PC-9 (cell line): Measurements from ENCODE around the gene ACTR3. TPM values are rescaled to one million over a fixed set of nuclear protein-coding genes. Genes with fewer than 3 reads are reported as not detected.
A peak's percentile ranks its signal among the peaks of the same experiment; 100 is the strongest.

Experiments
- BruUV-seq: library from RNA; stranded (reverse); fragments of 400-500 nt; replicated peaks from 2 replicates; lab custom pipeline; 2021; lab: Mats Ljungman, UMichigan
- CTCF ChIA-PET: fragments of 300-600 bp; sonication (Branson Sonifier 250); formaldehyde crosslinking; loops from one replicate; lab custom pipeline; 2022; ENCODE audit warnings: antibody characterized with exemption; lab: Charles Lee
- POLR2A ChIA-PET: fragments of 300-600 bp; sonication (Branson Sonifier 250); formaldehyde crosslinking; loops from one replicate; lab custom pipeline; 2022; ENCODE audit warnings: antibody characterized with exemption; ENCODE audit not compliant: unreplicated experiment; lab: Charles Lee
- DNase-seq, 2 experiments: peaks; one replicate each; pipeline versions ENCODE4 v3.0.0 to v3.0.0-alpha.2; 2015 to 2022; ENCODE audit warnings: mixed read lengths in 1 of 2
- H2AFZ ChIP-seq: fragments of 200-600 bp; sonication (generic); 2 replicates; pipeline ENCODE4 v1.8.1; 2017; ENCODE audit warnings: antibody characterized with exemption
- H3F3A ChIP-seq: fragments of 200-600 bp; sonication (generic); 2 replicates; pipeline ENCODE4 v1.8.1; 2017; ENCODE audit warnings: antibody characterized with exemption, mild to moderate bottlenecking, low read depth; ENCODE audit not compliant: insufficient read depth
- H3K27ac ChIP-seq: fragments of 200-600 bp; sonication (generic); 2 replicates; pipeline ENCODE4 v1.6.1; 2016; ENCODE audit warnings: mixed run types
- H3K27me3 ChIP-seq: fragments of 200-600 bp; sonication (generic); 2 replicates; pipeline ENCODE4 v1.6.1; 2016; ENCODE audit warnings: low read depth, mixed run types; ENCODE audit not compliant: insufficient read depth
- H3K36me3 ChIP-seq: fragments of 200-600 bp; sonication (generic); 2 replicates; pipeline ENCODE4 v1.6.1; 2016; ENCODE audit warnings: low read depth, mixed run types
- H3K4me1 ChIP-seq: fragments of 200-600 bp; sonication (generic); replicated peaks from 2 replicates; pipeline ENCODE4 v1.6.1; 2016; ENCODE audit warnings: mixed run types; ENCODE audit not compliant: insufficient read depth
- H3K4me2 ChIP-seq: fragments of 200-600 bp; sonication (generic); 2 replicates; pipeline ENCODE4 v1.6.1; 2017; ENCODE audit warnings: mixed run types
- H3K4me3 ChIP-seq: fragments of 200-600 bp; sonication (generic); 2 replicates; pipeline ENCODE4 v1.6.1; 2016; ENCODE audit warnings: mixed run types
- H3K79me2 ChIP-seq: fragments of 200-600 bp; sonication (generic); 2 replicates; pipeline ENCODE4 v1.6.1; 2017; ENCODE audit warnings: low read depth, mixed run types
- H3K9me2 ChIP-seq: fragments of 200-600 bp; sonication (generic); 2 replicates; pipeline ENCODE4 v1.8.1; 2017; ENCODE audit warnings: mild to moderate bottlenecking; ENCODE audit not compliant: insufficient read depth
- H3K9me3 ChIP-seq: fragments of 200-600 bp; sonication (generic); 2 replicates; pipeline ENCODE4 v1.8.1; 2016; ENCODE audit warnings: low read depth; ENCODE audit not compliant: insufficient read depth
- H4K20me1 ChIP-seq: fragments of 200-600 bp; sonication (generic); 2 replicates; pipeline ENCODE4 v1.8.1; 2017; ENCODE audit not compliant: insufficient read depth
- EZH2 ChIP-seq: fragments of 200-600 bp; sonication (generic); IDR thresholded peaks from 2 replicates; pipeline ENCODE4 v1.8.0; 2017; ENCODE audit warnings: antibody characterized with exemption, low read depth
- intact Hi-C: fragments of 100-400 bp; cut with micrococcal nuclease; formaldehyde crosslinking; loops from one replicate; pipeline ENCODE4 v1.10.0; 2022; ENCODE audit not compliant: unreplicated experiment
- total RNA-seq: library from RNA; stranded (reverse); gene quantifications from 2 replicates; pipeline ENCODE4 v1.2.3, GENCODE V29; 2021
- TF ChIP-seq, protein P1 (sequence below): fragments of 200-600 bp; sonication (generic); conservative IDR thresholded peaks from 2 replicates; pipeline ENCODE4 v1.6.1; 2017; ENCODE audit warnings: mixed run types, antibody characterized with exemption, mild to moderate bottlenecking, moderate library complexity

Gene ACTR3
- total RNA-seq, 1 experiment from 2014 or later: 222 TPM

DNA sequence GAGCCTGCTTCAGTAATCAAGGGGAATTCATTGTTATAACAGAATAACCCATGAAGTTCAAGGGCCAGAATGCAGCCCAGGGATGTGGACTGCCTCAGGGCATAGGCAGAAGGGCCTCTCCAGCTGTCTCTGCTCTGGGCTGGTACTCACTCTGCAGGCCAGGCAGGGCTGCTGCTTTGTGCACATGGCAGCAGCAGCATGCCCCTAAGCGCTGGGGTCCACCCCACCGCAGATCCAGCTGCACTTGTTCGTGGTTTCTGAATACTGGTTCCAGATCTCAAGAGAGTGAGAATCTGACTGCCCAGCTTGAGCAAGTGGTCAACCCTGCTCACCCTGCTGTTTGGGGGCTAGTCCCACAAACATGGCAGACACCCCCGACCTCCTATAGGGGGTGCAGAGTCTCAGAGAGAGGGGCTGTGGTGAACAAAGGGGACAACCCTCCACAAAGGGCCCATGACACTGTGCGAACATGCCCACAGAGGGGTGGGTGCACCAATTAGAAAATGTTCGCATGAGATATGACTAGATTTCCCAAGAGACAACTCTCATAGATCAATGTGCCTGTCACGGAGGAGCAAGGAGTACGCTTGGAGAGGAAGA lies 87.3 kb downstream of the ACTR3 start:
- DNase-seq: peak in 1 of 2 experiments; percentile 11
- Histone ChIP-seq H3K27me3 (no peaks in the 10 kb centered on the region), H3K4me2 (peak overlapping the region; percentile 43; the same call in 1 of the 2 replicates), H3F3A (peaks cover 17% of the 10 kb centered on the region; the same call in 1 of the 2 replicates), H3K79me2 (no peaks in the 10 kb centered on the region), H3K4me3 (no peak overlapping the region), H4K20me1 (no peaks in the 10 kb centered on the region), H3K27ac (peak overlapping the region; percentile 35; the same call in 1 of the 2 replicates), H3K4me1 (peaks cover 28% of the 10 kb centered on the region), H3K9me2 (no peaks in the 10 kb centered on the region), H3K36me3 (no peaks in the 10 kb centered on the region), H2AFZ (no peak overlapping the region), H3K9me3 (no peaks in the 10 kb centered on the region)
- TF ChIP-seq EZH2: no peak
- TF ChIP-seq, protein P1, sequence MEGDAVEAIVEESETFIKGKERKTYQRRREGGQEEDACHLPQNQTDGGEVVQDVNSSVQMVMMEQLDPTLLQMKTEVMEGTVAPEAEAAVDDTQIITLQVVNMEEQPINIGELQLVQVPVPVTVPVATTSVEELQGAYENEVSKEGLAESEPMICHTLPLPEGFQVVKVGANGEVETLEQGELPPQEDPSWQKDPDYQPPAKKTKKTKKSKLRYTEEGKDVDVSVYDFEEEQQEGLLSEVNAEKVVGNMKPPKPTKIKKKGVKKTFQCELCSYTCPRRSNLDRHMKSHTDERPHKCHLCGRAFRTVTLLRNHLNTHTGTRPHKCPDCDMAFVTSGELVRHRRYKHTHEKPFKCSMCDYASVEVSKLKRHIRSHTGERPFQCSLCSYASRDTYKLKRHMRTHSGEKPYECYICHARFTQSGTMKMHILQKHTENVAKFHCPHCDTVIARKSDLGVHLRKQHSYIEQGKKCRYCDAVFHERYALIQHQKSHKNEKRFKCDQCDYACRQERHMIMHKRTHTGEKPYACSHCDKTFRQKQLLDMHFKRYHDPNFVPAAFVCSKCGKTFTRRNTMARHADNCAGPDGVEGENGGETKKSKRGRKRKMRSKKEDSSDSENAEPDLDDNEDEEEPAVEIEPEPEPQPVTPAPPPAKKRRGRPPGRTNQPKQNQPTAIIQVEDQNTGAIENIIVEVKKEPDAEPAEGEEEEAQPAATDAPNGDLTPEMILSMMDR: no peak
- no TSS peak for BruUV-seq
- CTCF ChIA-PET: no interaction called here
- intact Hi-C loops: loop anchor here (5.0 kb wide), 1 partner anchor 575 kb away; no protein-coding TSS in a partner anchor
- POLR2A ChIA-PET: no interaction called here

DNA sequence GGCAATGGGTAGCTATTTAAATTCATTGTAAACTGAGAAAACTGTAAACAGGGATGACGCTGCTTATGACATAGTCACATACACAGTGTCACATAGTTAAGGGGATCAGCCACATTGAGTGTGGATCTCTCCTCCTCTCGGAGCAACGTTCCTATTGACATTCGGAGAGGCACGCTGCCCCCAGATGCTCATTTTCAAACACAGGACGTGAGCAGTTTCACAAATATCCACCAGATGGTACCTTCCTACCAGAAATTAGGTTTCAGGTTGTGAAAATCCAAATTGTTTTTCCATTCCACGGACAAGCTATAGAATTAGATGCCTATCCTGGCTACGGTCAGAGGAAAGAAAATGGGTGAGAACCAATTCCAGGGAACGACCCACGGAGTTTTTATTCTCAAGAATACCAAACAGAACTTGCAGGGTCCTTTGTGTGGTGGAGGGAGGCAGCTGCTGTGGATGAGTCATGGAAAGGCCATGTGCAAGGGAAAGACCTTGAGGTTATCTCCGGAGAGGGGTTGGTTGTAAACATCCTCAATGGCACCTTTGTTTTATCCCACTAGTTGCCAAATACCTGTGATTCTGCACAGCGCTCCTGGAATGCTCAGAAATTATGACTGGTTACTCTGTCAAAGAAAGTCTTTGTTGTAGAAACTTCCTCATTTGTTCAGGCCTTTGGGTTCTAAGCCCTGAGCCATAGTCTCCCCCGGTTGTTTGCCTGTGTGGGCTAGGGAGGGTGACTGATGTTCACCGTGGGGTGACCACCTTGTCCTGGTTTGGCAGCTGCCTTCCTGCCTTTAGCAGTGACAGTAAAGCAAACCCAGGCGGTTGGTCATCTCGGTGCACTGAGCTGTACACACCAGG lies 88.0 kb downstream of the ACTR3 start:
- BruUV-seq: no TSS peak
- POLR2A ChIA-PET: interaction anchor here (0.5 to 0.7 kb wide), 2 partner anchors 17 to 193 kb away, joined by 6 read pairs; no protein-coding TSS in a partner anchor

More for the DNA sequence above, 88.0 kb downstream of the ACTR3 start:
- TF ChIP-seq, protein P1: peak; percentile 60
- no peak for TF ChIP-seq EZH2
- Histone ChIP-seq H3K9me2 (no peaks in the 10 kb centered on the region), H3K4me2 (peak overlapping the region; percentile 43), H3K79me2 (no peaks in the 10 kb centered on the region), H3K27ac (peak overlapping the region; percentile 38), H3K9me3 (no peaks in the 10 kb centered on the region), H3K4me3 (no peak overlapping the region), H3K27me3 (no peaks in the 10 kb centered on the region), H3K36me3 (no peaks in the 10 kb centered on the region), H3F3A (peaks cover 17% of the 10 kb centered on the region; the same call in 1 of the 2 replicates), H3K4me1 (peaks cover 28% of the 10 kb centered on the region), H2AFZ (no peak overlapping the region), H4K20me1 (no peaks in the 10 kb centered on the region)
- peak; percentile 55 to 93 for DNase-seq
- CTCF ChIA-PET: interaction anchor here (0.6 kb wide), 1 partner anchor 209 kb away, joined by 4 read pairs; no protein-coding TSS in a partner anchor
- intact Hi-C loops: loop anchor here (5.0 kb wide), 1 partner anchor 574 kb away; no protein-coding TSS in a partner anchor
